Trophoblast cell (in vitro differentiated cells and primary cell): Measurements from ENCODE around the gene PROSER3.
A peak's percentile ranks its signal among the peaks of the same experiment; 100 is the strongest.
"Not testable (repeated sequence)": the region's sequence is repeated elsewhere in the genome, so short reads cannot be mapped to it uniquely, and the experiment has no call there.

Experiments used
- DNase-seq, 2 donors: peaks; one replicate each; pipeline ENCODE4 v3.0.0-alpha.2; 2016
- H2AFZ ChIP-seq: 2 replicates; pipeline ENCODE4 v1.6.1; 2013; ENCODE audit warnings: low read length, moderate library complexity, mild to moderate bottlenecking; ENCODE audit not compliant: insufficient read depth, poor library complexity
- H2AK5ac ChIP-seq: 2 replicates; pipeline ENCODE4 v1.6.1; 2013; ENCODE audit warnings: mild to moderate bottlenecking, low read length
- H2BK120ac ChIP-seq: 2 replicates; pipeline ENCODE4 v1.6.1; 2013; ENCODE audit warnings: low read length, mild to moderate bottlenecking, moderate library complexity; ENCODE audit not compliant: insufficient read depth, poor library complexity
- H2BK12ac ChIP-seq: 2 replicates; pipeline ENCODE4 v1.6.1; 2013; ENCODE audit warnings: mild to moderate bottlenecking, low read length, moderate library complexity
- H2BK5ac ChIP-seq: 2 replicates; pipeline ENCODE4 v1.6.1; 2013; ENCODE audit warnings: low read length, low read depth, moderate library complexity, mild to moderate bottlenecking; ENCODE audit not compliant: poor library complexity
- H3K14ac ChIP-seq: 2 replicates; pipeline ENCODE4 v1.6.1; 2013; ENCODE audit warnings: mild to moderate bottlenecking, low read length
- H3K18ac ChIP-seq: 2 replicates; pipeline ENCODE4 v1.6.1; 2013; ENCODE audit warnings: mild to moderate bottlenecking, low read length
- H3K23ac ChIP-seq: 2 replicates; pipeline ENCODE4 v1.6.1; 2013; ENCODE audit warnings: low read length
- H3K27ac ChIP-seq: 2 replicates; pipeline ENCODE4 v1.5.1; 2013; ENCODE audit warnings: low read depth, mild to moderate bottlenecking, inconsistent platforms, low read length, moderate library complexity
- H3K27me3 ChIP-seq: 2 replicates; pipeline ENCODE4 v1.6.1; 2013; ENCODE audit warnings: inconsistent platforms, mild to moderate bottlenecking, low read length, moderate library complexity; ENCODE audit not compliant: insufficient read depth
- H3K36me3 ChIP-seq, 2 experiments: 1 replicate in 1 of 2; 2 replicates in 1 of 2; pipeline ENCODE4 v1.6.1; 2013; ENCODE audit warnings: low read length in 2 of 2, mild to moderate bottlenecking in 2 of 2, moderate library complexity in 1 of 2; ENCODE audit not compliant: insufficient read depth in 2 of 2, control insufficient read depth in 1 of 2
- H3K4ac ChIP-seq: 2 replicates; pipeline ENCODE4 v1.6.1; 2013; ENCODE audit warnings: low read depth, mild to moderate bottlenecking, low read length, moderate library complexity
- H3K4me1 ChIP-seq, 2 experiments: 1 replicate in 1 of 2; 2 replicates in 1 of 2; pipeline ENCODE4 v1.6.1; 2013; ENCODE audit warnings: low read length in 2 of 2, mild to moderate bottlenecking in 2 of 2, moderate library complexity in 1 of 2; ENCODE audit not compliant: insufficient read depth in 2 of 2, control insufficient read depth in 1 of 2
- H3K4me2 ChIP-seq: 2 replicates; pipeline ENCODE4 v1.6.1; 2013; ENCODE audit warnings: inconsistent platforms, mild to moderate bottlenecking, low read length, moderate library complexity
- H3K4me3 ChIP-seq: 2 replicates; pipeline ENCODE4 v1.5.1; 2013; ENCODE audit warnings: mild to moderate bottlenecking, low read depth, low read length, inconsistent platforms
- H3K79me1 ChIP-seq: one replicate; pipeline ENCODE4 v1.6.1; 2013; ENCODE audit warnings: low read length
- H3K79me2 ChIP-seq: 2 replicates; pipeline ENCODE4 v1.6.1; 2013; ENCODE audit warnings: low read length, mild to moderate bottlenecking; ENCODE audit not compliant: control insufficient read depth, insufficient read depth, poor library complexity
- H3K9ac ChIP-seq: 2 replicates; pipeline ENCODE4 v1.6.1; 2013; ENCODE audit warnings: mild to moderate bottlenecking, low read length
- H3K9me3 ChIP-seq: 2 replicates; pipeline ENCODE4 v1.6.1; 2013; ENCODE audit warnings: low read depth, mild to moderate bottlenecking, control low read depth, inconsistent platforms, low read length; ENCODE audit not compliant: insufficient read depth
- H4K12ac ChIP-seq: 2 replicates; pipeline ENCODE4 v1.6.1; 2013; ENCODE audit warnings: low read depth, mild to moderate bottlenecking, low read length, moderate library complexity
- H4K8ac ChIP-seq: 2 replicates; pipeline ENCODE4 v1.6.1; 2013; ENCODE audit warnings: low read depth, mild to moderate bottlenecking, low read length, moderate library complexity
- H4K91ac ChIP-seq: one replicate; pipeline ENCODE4 v1.6.1; 2013; ENCODE audit warnings: low read depth, mild to moderate bottlenecking, low read length, moderate library complexity
- WGBS: extraction: QIAGEN DNeasy Blood & Tissue Kit; methylation state at CpG from one replicate; pipeline ENCODE4 v1.1.7; 2013; ENCODE audit warnings: missing lambda C conversion rate; ENCODE audit not compliant: insufficient read length, insufficient coverage; ENCODE audit errors: extremely low coverage; 5-methylcytosine and 5-hydroxymethylcytosine counted together

PROSER3 gene

GRCh38 chr19:35793381-35794165, 35.6 kb downstream of the PROSER3 start:
- H3K14ac ChIP-seq: no peak overlapping the region
- no peak overlapping the region for H3K4me3 ChIP-seq
- H3K27me3 ChIP-seq: peaks cover 15% of the 10 kb centered on the region
- DNase-seq: peak in 1 of 2 donors; percentile 9
- no peak overlapping the region for H2BK5ac ChIP-seq
- H2AK5ac ChIP-seq: no peak overlapping the region
- H3K4ac ChIP-seq: no peak overlapping the region
- H3K23ac ChIP-seq: no peak overlapping the region
- H2BK120ac ChIP-seq: no peak overlapping the region
- H3K4me2 ChIP-seq: no peak overlapping the region
- H3K18ac ChIP-seq: no peak overlapping the region
- H3K27ac ChIP-seq: no peak overlapping the region
- no CpG with 5 or more reads among the region's 7 CpGs for WGBS
- H2BK12ac ChIP-seq: no peak overlapping the region
- H3K9me3 ChIP-seq: peaks cover 2% of the 10 kb centered on the region
- peaks cover 0 to 3% of the 10 kb centered on the region in 2 experiments for H3K4me1 ChIP-seq
- H3K79me2 ChIP-seq: no peaks in the 10 kb centered on the region
- H3K79me1 ChIP-seq: no peaks in the 10 kb centered on the region
- H4K91ac ChIP-seq: no peak overlapping the region
- H4K8ac ChIP-seq: no peak overlapping the region
- no peak overlapping the region for H3K9ac ChIP-seq
- H4K12ac ChIP-seq: no peak overlapping the region
- H2AFZ ChIP-seq: no peak overlapping the region
- H3K36me3 ChIP-seq: no peaks in the 10 kb centered on the region

GRCh38 chr19:35795564-35795963, 37.6 kb downstream of the PROSER3 start:
- not testable (repeated sequence) for H3K9ac ChIP-seq, H3K14ac ChIP-seq, H3K4me3 ChIP-seq, H3K4me2 ChIP-seq, H4K12ac ChIP-seq, H4K91ac ChIP-seq, H3K79me2 ChIP-seq, H2BK12ac ChIP-seq, DNase-seq, H3K18ac ChIP-seq, H2AFZ ChIP-seq, H3K79me1 ChIP-seq, H3K4ac ChIP-seq, H3K36me3 ChIP-seq, H2AK5ac ChIP-seq, H4K8ac ChIP-seq, H3K9me3 ChIP-seq, H2BK5ac ChIP-seq, H3K27ac ChIP-seq, H3K4me1 ChIP-seq, H3K23ac ChIP-seq, H2BK120ac ChIP-seq
- no CpG with 5 or more reads among the region's 1 CpG for WGBS
- H3K27me3 ChIP-seq: peaks cover 15% of the 10 kb centered on the region

GRCh38 chr19:35796645-35797542, 38.9 kb downstream of the PROSER3 start:
- Histone ChIP-seq H3K4me1 (peaks cover 0 to 3% of the 10 kb centered on the region in 2 experiments), H3K18ac (no peak overlapping the region), H3K36me3 (no peaks in the 10 kb centered on the region), H3K79me2 (no peaks in the 10 kb centered on the region), H2AFZ (no peak overlapping the region), H4K12ac (no peak overlapping the region), H3K9ac (no peak overlapping the region), H2BK120ac (no peak overlapping the region), H3K27me3 (peaks cover 15% of the 10 kb centered on the region), H2BK5ac (no peak overlapping the region), H3K4me2 (no peak overlapping the region), H3K9me3 (no peaks in the 10 kb centered on the region), H4K8ac (no peak overlapping the region), H3K14ac (no peak overlapping the region), H2AK5ac (no peak overlapping the region), H2BK12ac (no peak overlapping the region), H3K23ac (no peak overlapping the region), H4K91ac (no peak overlapping the region), H3K27ac (no peak overlapping the region), H3K79me1 (no peaks in the 10 kb centered on the region), H3K4me3 (no peak overlapping the region), H3K4ac (no peak overlapping the region)
- whole genome bisulfite sequencing: no CpG with 5 or more reads among the region's 39 CpGs
- no peak for DNase-seq

- Histone ChIP-seq H3K36me3 (no peaks in the 10 kb centered on the region), H3K4ac (no peak overlapping the region), H4K12ac (no peak overlapping the region), H3K14ac (no peak overlapping the region), H3K4me3 (no peak overlapping the region), H3K9me3 (peaks cover 1% of the 10 kb centered on the region), H3K27me3 (peaks cover 15% of the 10 kb centered on the region), H2AK5ac (no peak overlapping the region), H3K9ac (no peak overlapping the region), H4K91ac (no peak overlapping the region), H3K23ac (no peak overlapping the region), H3K4me1 (peaks cover 0 to 3% of the 10 kb centered on the region in 2 experiments), H3K4me2 (no peak overlapping the region), H2BK120ac (no peak overlapping the region), H3K27ac (no peak overlapping the region), H4K8ac (no peak overlapping the region), H2BK5ac (no peak overlapping the region), H3K79me2 (no peaks in the 10 kb centered on the region), H2AFZ (no peak overlapping the region), H2BK12ac (no peak overlapping the region), H3K79me1 (no peaks in the 10 kb centered on the region), H3K18ac (no peak overlapping the region)
- no CpG with 5 or more reads among the region's 15 CpGs for WGBS
- DNase-seq: no peak
Observed at GRCh38 chr19:35797663-35798062, 39.7 kb downstream of the PROSER3 start.
